PC-9 (cell line): ENCODE data around the gene PRKCA. TPM values are rescaled to one million over a fixed set of nuclear protein-coding genes. Genes with fewer than 3 reads are reported as not detected.

Experiments
- BruUV-seq: library from RNA; stranded (reverse); fragments of 400-500 nt; replicated peaks from 2 replicates; lab custom pipeline; 2021; lab: Mats Ljungman, UMichigan
- CTCF ChIA-PET: fragments of 300-600 bp; sonication (Branson Sonifier 250); formaldehyde crosslinking; loops from one replicate; lab custom pipeline; 2022; ENCODE audit warnings: antibody characterized with exemption; lab: Charles Lee
- POLR2A ChIA-PET: fragments of 300-600 bp; sonication (Branson Sonifier 250); formaldehyde crosslinking; loops from one replicate; lab custom pipeline; 2022; ENCODE audit warnings: antibody characterized with exemption; ENCODE audit not compliant: unreplicated experiment; lab: Charles Lee
- DNase-seq, 2 experiments: peaks; one replicate each; pipeline versions ENCODE4 v3.0.0 to v3.0.0-alpha.2; 2015 to 2022; ENCODE audit warnings: mixed read lengths in 1 of 2
- H2AFZ ChIP-seq: fragments of 200-600 bp; sonication (generic); 2 replicates; pipeline ENCODE4 v1.8.1; 2017; ENCODE audit warnings: antibody characterized with exemption
- H3F3A ChIP-seq: fragments of 200-600 bp; sonication (generic); 2 replicates; pipeline ENCODE4 v1.8.1; 2017; ENCODE audit warnings: antibody characterized with exemption, mild to moderate bottlenecking, low read depth; ENCODE audit not compliant: insufficient read depth
- H3K27ac ChIP-seq: fragments of 200-600 bp; sonication (generic); 2 replicates; pipeline ENCODE4 v1.6.1; 2016; ENCODE audit warnings: mixed run types
- H3K27me3 ChIP-seq: fragments of 200-600 bp; sonication (generic); 2 replicates; pipeline ENCODE4 v1.6.1; 2016; ENCODE audit warnings: low read depth, mixed run types; ENCODE audit not compliant: insufficient read depth
- H3K36me3 ChIP-seq: fragments of 200-600 bp; sonication (generic); 2 replicates; pipeline ENCODE4 v1.6.1; 2016; ENCODE audit warnings: low read depth, mixed run types
- H3K4me1 ChIP-seq: fragments of 200-600 bp; sonication (generic); replicated peaks from 2 replicates; pipeline ENCODE4 v1.6.1; 2016; ENCODE audit warnings: mixed run types; ENCODE audit not compliant: insufficient read depth
- H3K4me2 ChIP-seq: fragments of 200-600 bp; sonication (generic); 2 replicates; pipeline ENCODE4 v1.6.1; 2017; ENCODE audit warnings: mixed run types
- H3K4me3 ChIP-seq: fragments of 200-600 bp; sonication (generic); 2 replicates; pipeline ENCODE4 v1.6.1; 2016; ENCODE audit warnings: mixed run types
- H3K79me2 ChIP-seq: fragments of 200-600 bp; sonication (generic); 2 replicates; pipeline ENCODE4 v1.6.1; 2017; ENCODE audit warnings: low read depth, mixed run types
- H3K9me2 ChIP-seq: fragments of 200-600 bp; sonication (generic); 2 replicates; pipeline ENCODE4 v1.8.1; 2017; ENCODE audit warnings: mild to moderate bottlenecking; ENCODE audit not compliant: insufficient read depth
- H3K9me3 ChIP-seq: fragments of 200-600 bp; sonication (generic); 2 replicates; pipeline ENCODE4 v1.8.1; 2016; ENCODE audit warnings: low read depth; ENCODE audit not compliant: insufficient read depth
- H4K20me1 ChIP-seq: fragments of 200-600 bp; sonication (generic); 2 replicates; pipeline ENCODE4 v1.8.1; 2017; ENCODE audit not compliant: insufficient read depth
- EZH2 ChIP-seq: fragments of 200-600 bp; sonication (generic); IDR thresholded peaks from 2 replicates; pipeline ENCODE4 v1.8.0; 2017; ENCODE audit warnings: antibody characterized with exemption, low read depth
- intact Hi-C: fragments of 100-400 bp; cut with micrococcal nuclease; formaldehyde crosslinking; loops from one replicate; pipeline ENCODE4 v1.10.0; 2022; ENCODE audit not compliant: unreplicated experiment
- total RNA-seq: library from RNA; stranded (reverse); gene quantifications from 2 replicates; pipeline ENCODE4 v1.2.3, GENCODE V29; 2021
- TF ChIP-seq, protein P1 (sequence below): fragments of 200-600 bp; sonication (generic); conservative IDR thresholded peaks from 2 replicates; pipeline ENCODE4 v1.6.1; 2017; ENCODE audit warnings: mixed run types, antibody characterized with exemption, mild to moderate bottlenecking, moderate library complexity

Gene PRKCA
- total RNA-seq, 1 experiment from 2014 or later: 23.1 TPM

GRCh38 chr17:66737524-66737923 is 435.1 kb downstream of the PRKCA start:
- H3K36me3 ChIP-seq: peaks cover 4% of the 10 kb centered on the region
- no peaks in the 10 kb centered on the region for H4K20me1 ChIP-seq
- no peaks in the 10 kb centered on the region for H3K9me3 ChIP-seq
- CTCF ChIA-PET: no interaction called here
- no TSS peak for BruUV-seq
- TF ChIP-seq, protein P1, sequence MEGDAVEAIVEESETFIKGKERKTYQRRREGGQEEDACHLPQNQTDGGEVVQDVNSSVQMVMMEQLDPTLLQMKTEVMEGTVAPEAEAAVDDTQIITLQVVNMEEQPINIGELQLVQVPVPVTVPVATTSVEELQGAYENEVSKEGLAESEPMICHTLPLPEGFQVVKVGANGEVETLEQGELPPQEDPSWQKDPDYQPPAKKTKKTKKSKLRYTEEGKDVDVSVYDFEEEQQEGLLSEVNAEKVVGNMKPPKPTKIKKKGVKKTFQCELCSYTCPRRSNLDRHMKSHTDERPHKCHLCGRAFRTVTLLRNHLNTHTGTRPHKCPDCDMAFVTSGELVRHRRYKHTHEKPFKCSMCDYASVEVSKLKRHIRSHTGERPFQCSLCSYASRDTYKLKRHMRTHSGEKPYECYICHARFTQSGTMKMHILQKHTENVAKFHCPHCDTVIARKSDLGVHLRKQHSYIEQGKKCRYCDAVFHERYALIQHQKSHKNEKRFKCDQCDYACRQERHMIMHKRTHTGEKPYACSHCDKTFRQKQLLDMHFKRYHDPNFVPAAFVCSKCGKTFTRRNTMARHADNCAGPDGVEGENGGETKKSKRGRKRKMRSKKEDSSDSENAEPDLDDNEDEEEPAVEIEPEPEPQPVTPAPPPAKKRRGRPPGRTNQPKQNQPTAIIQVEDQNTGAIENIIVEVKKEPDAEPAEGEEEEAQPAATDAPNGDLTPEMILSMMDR: no peak
- TF ChIP-seq EZH2: no peak
- H3K27ac ChIP-seq: no peak overlapping the region
- H3K27me3 ChIP-seq: no peaks in the 10 kb centered on the region
- H3K79me2 ChIP-seq: no peaks in the 10 kb centered on the region
- H3K4me3 ChIP-seq: no peak overlapping the region
- no peaks in the 10 kb centered on the region for H3K4me1 ChIP-seq
- no peak overlapping the region for H3K4me2 ChIP-seq
- POLR2A ChIA-PET: no interaction called here
- no peak overlapping the region for H2AFZ ChIP-seq
- DNase-seq: no peak
- intact Hi-C loops: no loop called here
- no peaks in the 10 kb centered on the region for H3K9me2 ChIP-seq
- no peaks in the 10 kb centered on the region for H3F3A ChIP-seq

GRCh38 chr17:66738301-66738700 is 435.9 kb downstream of the PRKCA start:
- Histone ChIP-seq H3K9me2 (no peaks in the 10 kb centered on the region), H3K4me3 (no peak overlapping the region), H3K4me1 (no peaks in the 10 kb centered on the region), H3K36me3 (peaks cover 4% of the 10 kb centered on the region), H2AFZ (no peak overlapping the region), H3K4me2 (no peak overlapping the region), H3F3A (no peaks in the 10 kb centered on the region), H3K27me3 (no peaks in the 10 kb centered on the region), H4K20me1 (no peaks in the 10 kb centered on the region), H3K27ac (no peak overlapping the region), H3K79me2 (no peaks in the 10 kb centered on the region), H3K9me3 (no peaks in the 10 kb centered on the region)
- DNase-seq: no peak
- TF ChIP-seq, protein P1: no peak
- TF ChIP-seq EZH2: no peak
- ChIA-PET CTCF (no interaction called here), POLR2A (no interaction called here)
- intact Hi-C loops: no loop called here
- BruUV-seq: no TSS peak

- ChIA-PET CTCF (no interaction called here), POLR2A (no interaction called here)
Observed at GRCh38 chr17:66739553-66739952, 437.1 kb downstream of the PRKCA start.

More at GRCh38 chr17:66739553-66739952, 437.1 kb downstream of the PRKCA start:
- intact Hi-C loops: no loop called here
- H3K27me3 ChIP-seq: no peaks in the 10 kb centered on the region
- no peak for TF ChIP-seq EZH2
- TF ChIP-seq, protein P1: no peak
- no peak overlapping the region for H3K4me2 ChIP-seq
- no peaks in the 10 kb centered on the region for H3K9me3 ChIP-seq
- no peaks in the 10 kb centered on the region for H4K20me1 ChIP-seq
- DNase-seq: no peak
- H3K36me3 ChIP-seq: peaks cover 4% of the 10 kb centered on the region
- H3K27ac ChIP-seq: no peak overlapping the region
- H3K9me2 ChIP-seq: no peaks in the 10 kb centered on the region
- no peak overlapping the region for H2AFZ ChIP-seq
- H3K4me1 ChIP-seq: no peaks in the 10 kb centered on the region
- H3K79me2 ChIP-seq: no peaks in the 10 kb centered on the region
- no peaks in the 10 kb centered on the region for H3F3A ChIP-seq
- no peak overlapping the region for H3K4me3 ChIP-seq
- BruUV-seq: no TSS peak
